DND-41 (cell line): Measurements from ENCODE around the gene MRLN.

ENCODE experiments used
- ATAC-seq: fragments of 200-7000 bp; cut with Tn5 transposase; 3 replicates; pipeline ENCODE4 v1.9.1; 2021; ENCODE audit warnings: low read depth; ENCODE audit not compliant: insufficient read depth
- DNase-seq: peaks from one replicate; pipeline ENCODE4 v3.0.0-alpha.2; 2020
- H2AFZ ChIP-seq: 2 replicates; pipeline ENCODE4 v1.6.0; 2012; ENCODE audit warnings: low read depth, low read length
- H3K27ac ChIP-seq: 2 replicates; pipeline ENCODE4 v1.5.1; 2012; ENCODE audit warnings: low read length, inconsistent platforms
- H3K27me3 ChIP-seq: fragments of 200-600 bp; sonication (generic); 2 replicates; pipeline ENCODE4 v1.6.0; 2012; ENCODE audit warnings: low read length, mild to moderate bottlenecking, inconsistent platforms; ENCODE audit not compliant: insufficient read depth, poor library complexity
- H3K36me3 ChIP-seq: 2 replicates; pipeline ENCODE4 v1.5.1; 2012; ENCODE audit warnings: low read length, inconsistent platforms; ENCODE audit not compliant: insufficient read depth
- H3K4me1 ChIP-seq: 2 replicates; pipeline ENCODE4 v1.5.1; 2012; ENCODE audit warnings: mild to moderate bottlenecking, low read length; ENCODE audit not compliant: insufficient read depth
- H3K4me2 ChIP-seq: 2 replicates; pipeline ENCODE4 v1.6.0; 2012; ENCODE audit warnings: mild to moderate bottlenecking, moderate library complexity, low read length, inconsistent platforms; ENCODE audit not compliant: insufficient read depth
- H3K4me3 ChIP-seq, 2 experiments: fragments of 200-600 bp in 1 of 2; shearing (Covaris generic) in 1 of 2; 2 replicates each; pipeline ENCODE4 v1.5.1; 2012 to 2016; ENCODE audit warnings: inconsistent platforms in 2 of 2, low read length in 2 of 2, mild to moderate bottlenecking in 2 of 2, low read depth in 1 of 2, moderate library complexity in 1 of 2
- H3K79me2 ChIP-seq: 2 replicates; pipeline ENCODE4 v1.6.0; 2012; ENCODE audit warnings: low read length, inconsistent platforms; ENCODE audit not compliant: insufficient read depth
- H3K9ac ChIP-seq: 2 replicates; pipeline ENCODE4 v1.6.0; 2012; ENCODE audit warnings: low read depth, mild to moderate bottlenecking, inconsistent platforms, low read length, moderate library complexity
- H3K9me3 ChIP-seq: 2 replicates; pipeline ENCODE4 v1.5.1; 2012; ENCODE audit warnings: low read length, moderate library complexity, mild to moderate bottlenecking, inconsistent platforms; ENCODE audit not compliant: insufficient read depth, severe bottlenecking
- H4K20me1 ChIP-seq: 2 replicates; pipeline ENCODE4 v1.6.0; 2012; ENCODE audit warnings: low read length; ENCODE audit not compliant: insufficient read depth
- EZH2 ChIP-seq: IDR thresholded peaks from 3 replicates; pipeline ENCODE4 v1.6.1; 2012; ENCODE audit warnings: borderline replicate concordance, low read depth, mild to moderate bottlenecking, moderate library complexity, low read length, inconsistent platforms; ENCODE audit not compliant: severe bottlenecking
- TF ChIP-seq, protein P1 (sequence below): IDR thresholded peaks from 2 replicates; pipeline ENCODE4 v1.5.1; 2012; ENCODE audit warnings: borderline replicate concordance, low read length, moderate library complexity, mild to moderate bottlenecking; ENCODE audit not compliant: poor library complexity, severe bottlenecking; ENCODE audit errors: extremely low read depth

Gene MRLN

DNA sequence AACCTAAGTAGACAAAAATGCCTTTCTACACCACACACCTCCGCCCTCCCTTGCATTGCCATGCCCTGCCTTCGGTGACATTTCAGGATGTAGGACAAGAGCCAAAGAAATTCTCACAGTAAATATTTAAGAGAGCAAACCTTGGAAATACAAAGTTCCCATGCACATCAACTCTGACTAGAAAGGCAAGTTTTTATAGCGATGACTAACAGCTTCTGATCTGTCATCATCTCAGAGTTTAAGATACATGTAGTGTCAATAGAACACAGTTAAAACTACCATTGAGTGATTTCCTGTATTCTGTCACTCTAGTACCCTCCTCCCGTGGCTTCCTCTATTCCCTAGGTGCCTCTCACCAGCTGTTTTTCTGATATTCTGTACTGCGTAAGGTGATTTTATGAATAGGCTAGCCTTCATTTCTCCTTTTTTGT is 64.3 kb downstream of the MRLN start:
- Histone ChIP-seq H3K4me1 (no peaks in the 10 kb centered on the region), H2AFZ (no peak overlapping the region), H3K27ac (no peak overlapping the region), H3K4me2 (no peak overlapping the region), H3K79me2 (no peaks in the 10 kb centered on the region), H3K36me3 (no peaks in the 10 kb centered on the region), H4K20me1 (no peaks in the 10 kb centered on the region), H3K9me3 (no peaks in the 10 kb centered on the region), H3K4me3 (no peak overlapping the region), H3K27me3 (no peaks in the 10 kb centered on the region), H3K9ac (no peak overlapping the region)
- DNase-seq (no peak), ATAC-seq (no peak)
- TF ChIP-seq, protein P1, sequence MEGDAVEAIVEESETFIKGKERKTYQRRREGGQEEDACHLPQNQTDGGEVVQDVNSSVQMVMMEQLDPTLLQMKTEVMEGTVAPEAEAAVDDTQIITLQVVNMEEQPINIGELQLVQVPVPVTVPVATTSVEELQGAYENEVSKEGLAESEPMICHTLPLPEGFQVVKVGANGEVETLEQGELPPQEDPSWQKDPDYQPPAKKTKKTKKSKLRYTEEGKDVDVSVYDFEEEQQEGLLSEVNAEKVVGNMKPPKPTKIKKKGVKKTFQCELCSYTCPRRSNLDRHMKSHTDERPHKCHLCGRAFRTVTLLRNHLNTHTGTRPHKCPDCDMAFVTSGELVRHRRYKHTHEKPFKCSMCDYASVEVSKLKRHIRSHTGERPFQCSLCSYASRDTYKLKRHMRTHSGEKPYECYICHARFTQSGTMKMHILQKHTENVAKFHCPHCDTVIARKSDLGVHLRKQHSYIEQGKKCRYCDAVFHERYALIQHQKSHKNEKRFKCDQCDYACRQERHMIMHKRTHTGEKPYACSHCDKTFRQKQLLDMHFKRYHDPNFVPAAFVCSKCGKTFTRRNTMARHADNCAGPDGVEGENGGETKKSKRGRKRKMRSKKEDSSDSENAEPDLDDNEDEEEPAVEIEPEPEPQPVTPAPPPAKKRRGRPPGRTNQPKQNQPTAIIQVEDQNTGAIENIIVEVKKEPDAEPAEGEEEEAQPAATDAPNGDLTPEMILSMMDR: no peak
- no peak for TF ChIP-seq EZH2

DNA sequence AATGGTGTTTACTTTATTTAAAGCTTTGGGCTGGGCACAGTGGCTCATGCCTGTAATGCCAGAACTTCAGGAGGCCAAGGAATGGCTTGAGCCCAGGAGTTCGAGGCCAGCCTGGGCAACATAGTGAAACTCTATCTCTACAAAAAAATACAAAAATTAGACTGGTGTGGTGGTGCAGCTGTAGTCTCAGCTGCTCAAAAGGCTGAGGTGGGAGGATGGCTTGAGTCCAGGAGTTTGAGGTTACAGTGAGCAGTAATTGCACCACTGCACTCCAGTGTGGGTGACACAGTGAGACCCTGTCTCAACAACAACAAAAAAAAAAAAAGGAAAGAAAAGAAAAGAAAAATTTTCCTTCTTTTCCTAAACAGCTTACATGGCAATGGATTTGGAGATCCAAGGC is 65.6 kb downstream of the MRLN start:
- H3K4me1 ChIP-seq: no peaks in the 10 kb centered on the region
- H3K27ac ChIP-seq: no peak overlapping the region
- TF ChIP-seq, protein P1: no peak
- no peak for TF ChIP-seq EZH2
- no peaks in the 10 kb centered on the region for H3K9me3 ChIP-seq
- no peaks in the 10 kb centered on the region for H4K20me1 ChIP-seq
- H3K4me3 ChIP-seq: no peak overlapping the region
- no peak overlapping the region for H2AFZ ChIP-seq
- no peak overlapping the region for H3K9ac ChIP-seq
- H3K27me3 ChIP-seq: no peaks in the 10 kb centered on the region
- no peaks in the 10 kb centered on the region for H3K36me3 ChIP-seq
- H3K79me2 ChIP-seq: no peaks in the 10 kb centered on the region
- no peak overlapping the region for H3K4me2 ChIP-seq
- ATAC-seq (no peak), DNase-seq (no peak)
